ENCODE measurements around the gene LILRA6. TPM values are rescaled to one million over a fixed set of nuclear protein-coding genes. Genes with fewer than 3 reads are reported as not detected.

Gene LILRA6
- total and polyA plus RNA-seq, 2 of the 13 experiments (the other 11 are each of a cell fraction or from before 2014, with no cell fraction given) = not detected

- peak; percentile 77 for TF ChIP-seq HOXA3 (CRISPR knock-in tag; IDR thresholded peaks at IDR 0.05)
- TF ChIP-seq, protein P1, sequence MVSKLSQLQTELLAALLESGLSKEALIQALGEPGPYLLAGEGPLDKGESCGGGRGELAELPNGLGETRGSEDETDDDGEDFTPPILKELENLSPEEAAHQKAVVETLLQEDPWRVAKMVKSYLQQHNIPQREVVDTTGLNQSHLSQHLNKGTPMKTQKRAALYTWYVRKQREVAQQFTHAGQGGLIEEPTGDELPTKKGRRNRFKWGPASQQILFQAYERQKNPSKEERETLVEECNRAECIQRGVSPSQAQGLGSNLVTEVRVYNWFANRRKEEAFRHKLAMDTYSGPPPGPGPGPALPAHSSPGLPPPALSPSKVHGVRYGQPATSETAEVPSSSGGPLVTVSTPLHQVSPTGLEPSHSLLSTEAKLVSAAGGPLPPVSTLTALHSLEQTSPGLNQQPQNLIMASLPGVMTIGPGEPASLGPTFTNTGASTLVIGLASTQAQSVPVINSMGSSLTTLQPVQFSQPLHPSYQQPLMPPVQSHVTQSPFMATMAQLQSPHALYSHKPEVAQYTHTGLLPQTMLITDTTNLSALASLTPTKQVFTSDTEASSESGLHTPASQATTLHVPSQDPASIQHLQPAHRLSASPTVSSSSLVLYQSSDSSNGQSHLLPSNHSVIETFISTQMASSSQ (IDR thresholded peaks at IDR 0.05; ENCODE audit: low read depth) = peak; percentile 70; the same call in 1 of the 2 replicates
- TF ChIP-seq, protein P1 (CRISPR knock-in tag; IDR thresholded peaks at IDR 0.05; ENCODE audit: borderline replicate concordance) = peak; percentile 83; the same call in 1 of the 2 replicates
- TF ChIP-seq SRSF9 (IDR thresholded peaks at IDR 0.05; ENCODE audit: borderline replicate concordance, insufficient read depth, low read depth, low read length, poor library complexity, severe bottlenecking) = no peak
- no peak for TF ChIP-seq ATF7 (IDR thresholded peaks at IDR 0.05)
- peak; percentile 55; the same call in 1 of the 2 replicates for TF ChIP-seq ATF7 (CRISPR knock-in tag; IDR thresholded peaks at IDR 0.05)
- TF ChIP-seq BCL3 (CRISPR knock-in tag; IDR thresholded peaks at IDR 0.05) = no peak
- peak; percentile 93 for TF ChIP-seq PHF21A (CRISPR knock-in tag; IDR thresholded peaks at IDR 0.05)
- TF ChIP-seq ZNF326 (CRISPR knock-in tag; IDR thresholded peaks at IDR 0.05; ENCODE audit: borderline replicate concordance) = no peak
- TF ChIP-seq BCLAF1 (IDR thresholded peaks at IDR 0.05) = no peak
- peak; percentile 57; the same call in 1 of the 2 replicates for TF ChIP-seq ZNF451 (CRISPR knock-in tag; IDR thresholded peaks at IDR 0.05)
- TF ChIP-seq ZSCAN20 (CRISPR knock-in tag; IDR thresholded peaks at IDR 0.05; ENCODE audit: borderline replicate concordance) = no peak
- TF ChIP-seq ZSCAN21 (CRISPR knock-in tag; IDR thresholded peaks at IDR 0.05; ENCODE audit: borderline replicate concordance) = 0 out of 2 replicates have a peak, but pooled peaks have one; percentile 27
- TF ChIP-seq, protein P2, sequence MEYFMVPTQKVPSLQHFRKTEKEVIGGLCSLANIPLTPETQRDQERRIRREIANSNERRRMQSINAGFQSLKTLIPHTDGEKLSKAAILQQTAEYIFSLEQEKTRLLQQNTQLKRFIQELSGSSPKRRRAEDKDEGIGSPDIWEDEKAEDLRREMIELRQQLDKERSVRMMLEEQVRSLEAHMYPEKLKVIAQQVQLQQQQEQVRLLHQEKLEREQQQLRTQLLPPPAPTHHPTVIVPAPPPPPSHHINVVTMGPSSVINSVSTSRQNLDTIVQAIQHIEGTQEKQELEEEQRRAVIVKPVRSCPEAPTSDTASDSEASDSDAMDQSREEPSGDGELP (IDR thresholded peaks at IDR 0.05; ENCODE audit: borderline replicate concordance, low read depth) = peak; percentile 66; the same call in 1 of the 2 replicates
- 0 out of 2 replicates have a peak, but pooled peaks have one; percentile 56 for TF ChIP-seq SALL2 (CRISPR knock-in tag; IDR thresholded peaks at IDR 0.05)
- TF ChIP-seq, protein P3, sequence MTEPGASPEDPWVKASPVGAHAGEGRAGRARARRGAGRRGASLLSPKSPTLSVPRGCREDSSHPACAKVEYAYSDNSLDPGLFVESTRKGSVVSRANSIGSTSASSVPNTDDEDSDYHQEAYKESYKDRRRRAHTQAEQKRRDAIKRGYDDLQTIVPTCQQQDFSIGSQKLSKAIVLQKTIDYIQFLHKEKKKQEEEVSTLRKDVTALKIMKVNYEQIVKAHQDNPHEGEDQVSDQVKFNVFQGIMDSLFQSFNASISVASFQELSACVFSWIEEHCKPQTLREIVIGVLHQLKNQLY (CRISPR knock-in tag; IDR thresholded peaks at IDR 0.05) = peak; percentile 81
These were observed 32.6 kb downstream of the LILRA6 start (continued) for GRCh38 chr19:54209811-54210494.

All from HepG2 (cell line).